K562 (cell line): ENCODE data around the gene RNF126. TPM values are rescaled to one million over a fixed set of nuclear protein-coding genes. Genes with fewer than 3 reads are reported as not detected.

Experiments
- ATAC-seq: fragments of 200-7000 bp; cut with Tn5 transposase; 3 replicates; pipeline ENCODE4 v1.9.1; 2020; ENCODE audit warnings: moderate library complexity
- BruUV-seq: library from RNA; stranded (reverse); fragments of 400-500 nt; replicated peaks from 2 replicates; lab custom pipeline; 2021; lab: Mats Ljungman, UMichigan
- CTCF ChIA-PET: fragments of 300-600 bp; formaldehyde crosslinking; extraction: SDS; loops from one replicate; lab custom pipeline; 2021; ENCODE audit warnings: low intra/inter-chr PET ratio; lab: Yijun Ruan, JAX
- POLR2A ChIA-PET: fragments of 300-600, 350-650 bp; sonication (Branson Sonifier 250); formaldehyde crosslinking; extraction: SDS; loops from one replicate; lab custom pipeline; 2021; ENCODE audit warnings: antibody characterized with exemption, inconsistent platforms; lab: Yijun Ruan, JAX
- DNase-seq, 4 experiments: peaks; one replicate each; pipeline versions ENCODE4 v3.0.0 to v3.0.0-alpha.2; 2011 to 2018; ENCODE audit warnings: low spot score in 3 of 4, mixed read lengths in 3 of 4; ENCODE audit errors: extremely low read depth in 1 of 4
- FAIRE-seq: peaks from 2 replicates; lab custom pipeline; 2011; peaks lifted over from hg19 to GRCh38; lab: Jason Lieb, UNC
- H2AFZ ChIP-seq: 2 replicates; pipeline ENCODE4 v1.6.0; 2011; ENCODE audit warnings: low read depth, low read length, control low read depth, inconsistent platforms
- H3K27ac ChIP-seq: fragments of 200-600 bp; 3 replicates; pipeline ENCODE4 v1.8.0; 2011; ENCODE audit warnings: low read depth, mild to moderate bottlenecking, control low read depth, inconsistent platforms, low read length, moderate library complexity, mixed read lengths; ENCODE audit errors: extremely low read depth
- H3K27me3 ChIP-seq, 2 experiments: fragments of 300-600 bp in 1 of 2; 2 replicates in 1 of 2; 3 replicates in 1 of 2; pipeline versions ENCODE4 v1.6.0 to v1.8.0; 2011; ENCODE audit warnings: inconsistent platforms in 2 of 2, low read length in 2 of 2, mild to moderate bottlenecking in 1 of 2, mixed read lengths in 1 of 2, moderate library complexity in 1 of 2; ENCODE audit not compliant: control insufficient read depth in 2 of 2, insufficient read depth in 2 of 2
- H3K36me3 ChIP-seq: fragments of 300-600 bp; 3 replicates; pipeline ENCODE4 v1.8.0; 2011; ENCODE audit warnings: mild to moderate bottlenecking, low read length, inconsistent platforms; ENCODE audit not compliant: control insufficient read depth, insufficient read depth
- H3K4me1 ChIP-seq, 2 experiments: fragments of 200-600 bp in 1 of 2; replicated peaks in 1 of 2; 2 replicates in 1 of 2; 3 replicates in 1 of 2; pipeline versions ENCODE4 v1.5.1 to v1.8.0; 2011; ENCODE audit warnings: inconsistent platforms in 2 of 2, low read length in 2 of 2, mild to moderate bottlenecking in 1 of 2, mixed read lengths in 1 of 2, moderate library complexity in 1 of 2; ENCODE audit not compliant: control insufficient read depth in 2 of 2, insufficient read depth in 2 of 2
- H3K4me2 ChIP-seq: 2 replicates; pipeline ENCODE4 v1.6.1; 2011; ENCODE audit warnings: low read length, control low read depth, inconsistent platforms, mixed read lengths; ENCODE audit not compliant: insufficient read depth
- H3K4me3 ChIP-seq: fragments of 200-600 bp; sonication (generic), shearing (Covaris generic); 2 replicates; pipeline ENCODE4 v1.5.1; 2016; ENCODE audit warnings: control low read depth, inconsistent platforms
- H3K79me2 ChIP-seq: fragments of 200-600 bp; 3 replicates; pipeline ENCODE4 v1.8.0; 2011; ENCODE audit warnings: low read length, inconsistent platforms; ENCODE audit not compliant: control insufficient read depth, insufficient read depth
- H3K9ac ChIP-seq, 2 experiments: 2 replicates each; pipeline versions ENCODE4 v1.6.0 to v1.6.1; 2011; ENCODE audit warnings: low read depth in 2 of 2, low read length in 2 of 2, control low read depth in 1 of 2, inconsistent platforms in 1 of 2, mild to moderate bottlenecking in 1 of 2, mixed read lengths in 1 of 2; ENCODE audit not compliant: insufficient read depth in 1 of 2
- H3K9me1 ChIP-seq: one replicate; pipeline ENCODE4 v1.6.0; 2011; ENCODE audit warnings: inconsistent platforms, mild to moderate bottlenecking, low read length, moderate library complexity; ENCODE audit not compliant: control insufficient read depth, insufficient read depth
- H3K9me3 ChIP-seq: replicated peaks from 2 replicates; pipeline ENCODE4 v1.5.1; 2011; ENCODE audit warnings: low read depth, low read length, inconsistent platforms; ENCODE audit not compliant: control insufficient read depth, insufficient read depth
- H4K20me1 ChIP-seq: replicated peaks from 2 replicates; pipeline ENCODE4 v1.6.1; 2011; ENCODE audit warnings: low read length, inconsistent platforms, mixed read lengths; ENCODE audit not compliant: control insufficient read depth, insufficient read depth
- BDP1 ChIP-seq: IDR thresholded peaks from 3 replicates; pipeline ENCODE4 v1.6.1; 2011; ENCODE audit not compliant: insufficient read length, insufficient read depth
- ID3 ChIP-seq, 2 experiments: fragments of 250-450 bp in 1 of 2; fragments of 450-650 bp in 1 of 2; sonication (Bioruptor Pico) in 1 of 2; IDR thresholded peaks; 2 replicates each; pipeline versions ENCODE4 v1.6.1 to v1.8.0; 2016 to 2021; ENCODE audit warnings: mild to moderate bottlenecking in 2 of 2, moderate library complexity in 2 of 2, missing compliant biosample characterization in 1 of 2, missing genetic modification characterization in 1 of 2
- POLR2G ChIP-seq: fragments of 200-400 bp; formaldehyde crosslinking; IDR thresholded peaks from 2 replicates; pipeline ENCODE4 v1.6.1; 2017; ENCODE audit warnings: low read depth, mild to moderate bottlenecking, antibody characterized with exemption, low read length, moderate library complexity
- ZNF197 ChIP-seq: fragments of 200-800 bp; sonication (Bioruptor generic); IDR thresholded peaks from 2 replicates; pipeline ENCODE4 v1.6.1; 2016; ENCODE audit warnings: low read depth, missing genetic modification characterization, missing compliant biosample characterization
- ZNF316 ChIP-seq: fragments of 450-650 bp; IDR thresholded peaks from 2 replicates; pipeline ENCODE4 v1.6.1; 2016
- WGBS: fragments of 100-300 bp; shearing (Covaris generic); methylation state at CpG from one replicate; pipeline ENCODE4 v1.1.6; 2016; ENCODE audit warnings: low coverage, mixed read lengths; ENCODE audit not compliant: insufficient coverage; ENCODE audit errors: missing lambda C conversion rate; 5-methylcytosine and 5-hydroxymethylcytosine counted together
- in situ Hi-C: fragments of 300-500 bp; cut with MboI; formaldehyde crosslinking; loops from 4 replicates; pipeline ENCODE4 v1.15.0; 2018; ENCODE audit warnings: inconsistent platforms, mixed read lengths
- intact Hi-C: fragments of 100-400 bp; cut with micrococcal nuclease; formaldehyde crosslinking; loops from 2 replicates; pipeline ENCODE4 v1.14.2; 2022
- polyA plus RNA-seq, 8 experiments: library from polyadenylated mRNA; depleted of rRNA in 4 of 8; stranded (reverse) in 5 of 8; unstranded in 3 of 8; fragments of >200 nt; fragmentation: Nextera tagmentation in 2 of 8; fragmentation: Illumina TruSeq in 1 of 8; extraction: Ambion mirVana in 2 of 8; extraction: Trizol in 1 of 8; gene quantifications; 2 replicates each; pipeline versions ENCODE4 v1.2.1 to v1.2.3, GENCODE V29; 2011 to 2014; ENCODE audit warnings: inconsistent platforms in 1 of 8, missing spikeins in 1 of 8
- total RNA-seq, 7 experiments: library from RNA; depleted of rRNA in 6 of 7; stranded (reverse); fragments of >200 nt in 6 of 7; fragmentation: Illumina TruSeq in 2 of 7; extraction: Trizol in 2 of 7; gene quantifications; 2 replicates each; pipeline versions ENCODE4 v1.2.1 to v1.2.3, GENCODE V29; 2011 to 2021; ENCODE audit warnings: low replicate concordance in 1 of 7

Gene RNF126
- total and polyA plus RNA-seq, 9 of the 15 experiments (the other 6 are each of a cell fraction or from before 2014, with no cell fraction given) = 0.27 to 101 (median 12.3) TPM

GRCh38 chr19:612941-613340 lies 50.1 kb downstream of the RNF126 start:
- H3K27me3 ChIP-seq = no peaks in the 10 kb centered on the region
- FAIRE-seq = no peak
- no peaks in the 10 kb centered on the region for H3K79me2 ChIP-seq
- WGBS = 93% methylated on average over 21 of the region's 33 CpGs
- peaks cover 38% of the 10 kb centered on the region; the same call in 2 of the 3 replicates for H3K36me3 ChIP-seq
- in situ Hi-C loops = no loop called here
- H3K4me2 ChIP-seq = no peak overlapping the region
- H2AFZ ChIP-seq = no peak overlapping the region
- H3K9me3 ChIP-seq = no peaks in the 10 kb centered on the region
- no TSS peak for BruUV-seq
- no peaks in the 10 kb centered on the region for H4K20me1 ChIP-seq
- TF ChIP-seq ZNF316 (no peak), ID3 (CRISPR knock-in tag; IDR thresholded peaks at IDR 0.05) (no peak), ID3 (tag; IDR thresholded peaks at IDR 0.05) (no peak), POLR2G (peak; percentile 26; the same call in 1 of the 2 replicates), BDP1 (no peak), ZNF197 (no peak)
- CTCF ChIA-PET = no interaction called here
- no peak overlapping the region for H3K9ac ChIP-seq
- H3K9me1 ChIP-seq = no peaks in the 10 kb centered on the region
- intact Hi-C loops = no loop called here
- ATAC-seq = no peak
- H3K4me1 ChIP-seq = peaks cover 17 to 51% of the 10 kb centered on the region in 2 experiments
- DNase-seq = no peak
- no peak overlapping the region for H3K4me3 ChIP-seq
- POLR2A ChIA-PET = interaction anchor here (0.6 to 1.1 kb wide), 2 partner anchors 19 to 80 kb away, joined by 3 read pairs; no protein-coding TSS in a partner anchor
- no peak overlapping the region for H3K27ac ChIP-seq
